GM12865 (cell line): ENCODE results near the gene COG2.
"Not testable (repeated sequence)": the region's sequence is repeated elsewhere in the genome, so short reads cannot be mapped to it uniquely, and the experiment has no call there.

Source experiments
- DNase-seq: peaks from one replicate; pipeline ENCODE4 v3.0.0; 2010; ENCODE audit warnings: low read depth
- H3K4me3 ChIP-seq: 2 replicates; pipeline ENCODE4 v1.5.1; 2011; ENCODE audit warnings: mild to moderate bottlenecking, low read depth, low read length, control low read depth
- CTCF ChIP-seq: IDR thresholded peaks from 2 replicates; pipeline ENCODE4 v1.5.1; 2011; ENCODE audit warnings: low read length, control low read depth, low read depth, inconsistent platforms; ENCODE audit not compliant: insufficient read depth; ENCODE audit errors: missing control alignments

COG2 gene

GRCh38 chr1:230599926-230600656 lies 42.2 kb upstream of the COG2 start:
- no peak for TF ChIP-seq CTCF
- no peak overlapping the region for H3K4me3 ChIP-seq
- no peak for DNase-seq

- DNase-seq, H3K4me3 ChIP-seq: not testable (repeated sequence)
Observed at GRCh38 chr1:230600657-230601400, 41.5 kb upstream of the COG2 start.

- H3K4me3 ChIP-seq, result no peak overlapping the region
- no peak for TF ChIP-seq CTCF
- DNase-seq, result peak; percentile 31
Observed at GRCh38 chr1:230609208-230609607, 33.1 kb upstream of the COG2 start.

- TF ChIP-seq CTCF, result no peak
- no peak overlapping the region for H3K4me3 ChIP-seq
- DNase-seq, result no peak
Observed at GRCh38 chr1:230610589-230610988, 31.7 kb upstream of the COG2 start.

GRCh38 chr1:230611128-230611877 lies 31.0 kb upstream of the COG2 start:
- no peak overlapping the region for H3K4me3 ChIP-seq
- TF ChIP-seq CTCF, result no peak
- no peak for DNase-seq

- no peak overlapping the region for H3K4me3 ChIP-seq
- DNase-seq, result no peak
- TF ChIP-seq CTCF, result no peak
Observed at GRCh38 chr1:230611878-230612235, 30.4 kb upstream of the COG2 start.

- TF ChIP-seq CTCF, result no peak
- DNase-seq, result no peak
- H3K4me3 ChIP-seq, result no peak overlapping the region
Observed at GRCh38 chr1:230612651-230613050, 29.6 kb upstream of the COG2 start.
